Endothelial cell of umbilical vein (primary cell): Measurements from ENCODE around the gene SDK2. TPM values are rescaled to one million over a fixed set of nuclear protein-coding genes. Genes with fewer than 3 reads are reported as not detected.

ENCODE experiments used
- BruUV-seq: library from RNA; stranded (reverse); fragments of 400-500 nt; replicated peaks from 2 replicates; lab custom pipeline; 2021; lab: Mats Ljungman, UMichigan
- CTCF ChIA-PET: fragments of 300-600, 350-600 bp; sonication (Branson Sonifier 250); formaldehyde crosslinking; loops from one replicate; lab custom pipeline; 2021; ENCODE audit warnings: antibody characterized with exemption, inconsistent platforms; lab: Charles Lee
- POLR2A ChIA-PET: fragments of 300-600, 350-600 bp; sonication (Branson Sonifier 250); formaldehyde crosslinking; loops from one replicate; lab custom pipeline; 2021; ENCODE audit warnings: antibody characterized with exemption, inconsistent platforms; lab: Charles Lee
- DNase-seq: peaks from one replicate; pipeline ENCODE4 v3.0.0-alpha.2; 2011; ENCODE audit warnings: low read depth, low spot score
- FAIRE-seq: peaks from 2 replicates; lab custom pipeline; 2011; peaks lifted over from hg19 to GRCh38; lab: Jason Lieb, UNC
- H2AFZ ChIP-seq: 2 replicates; pipeline ENCODE4 v1.6.0; 2012; ENCODE audit warnings: low read depth, low read length, control low read depth, inconsistent platforms
- H3K27ac ChIP-seq: 2 replicates; pipeline ENCODE4 v1.5.1; 2011; ENCODE audit warnings: low read depth, mild to moderate bottlenecking, control low read depth, low read length, moderate library complexity; ENCODE audit not compliant: insufficient read depth
- H3K27me3 ChIP-seq, 2 experiments: 2 replicates each; pipeline versions ENCODE4 v1.6.0 to v1.6.1; 2011; ENCODE audit warnings: low read length in 2 of 2, mixed read lengths in 1 of 2; ENCODE audit not compliant: control insufficient read depth in 2 of 2, insufficient read depth in 2 of 2
- H3K36me3 ChIP-seq, 2 experiments: 2 replicates in 1 of 2; 3 replicates in 1 of 2; pipeline ENCODE4 v1.5.1; 2011; ENCODE audit warnings: low read length in 2 of 2, mild to moderate bottlenecking in 1 of 2, moderate library complexity in 1 of 2; ENCODE audit not compliant: control insufficient read depth in 2 of 2, insufficient read depth in 2 of 2; ENCODE audit errors: extremely low read depth in 1 of 2
- H3K4me1 ChIP-seq: 3 replicates; pipeline ENCODE4 v1.5.1; 2011; ENCODE audit warnings: mild to moderate bottlenecking, low read length; ENCODE audit not compliant: control insufficient read depth, insufficient read depth; ENCODE audit errors: extremely low read depth
- H3K4me2 ChIP-seq: 2 replicates; pipeline ENCODE4 v1.6.1; 2011; ENCODE audit warnings: low read length, control low read depth, mixed read lengths; ENCODE audit not compliant: insufficient read depth
- H3K4me3 ChIP-seq, 3 experiments: fragments of 200-600 bp in 1 of 3; sonication (generic), shearing (Covaris generic) in 1 of 3; replicated peaks in 1 of 3; 2 replicates each; pipeline ENCODE4 v1.5.1; 2011 to 2016; ENCODE audit warnings: control low read depth in 3 of 3, low read length in 3 of 3, mild to moderate bottlenecking in 2 of 3, inconsistent platforms in 1 of 3, low read depth in 1 of 3, moderate library complexity in 1 of 3; ENCODE audit not compliant: insufficient read depth in 1 of 3
- H3K79me2 ChIP-seq: 2 replicates; pipeline ENCODE4 v1.6.0; 2012; ENCODE audit warnings: low read length, inconsistent platforms; ENCODE audit not compliant: control insufficient read depth, insufficient read depth
- H3K9ac ChIP-seq: replicated peaks from 2 replicates; pipeline ENCODE3; 2011; ENCODE audit warnings: low read length, control low read depth; ENCODE audit not compliant: insufficient read depth; ENCODE audit errors: extremely low read depth
- H3K9me1 ChIP-seq: replicated peaks from 3 replicates; pipeline ENCODE4 v1.6.0; 2011; ENCODE audit warnings: mild to moderate bottlenecking, low read length; ENCODE audit not compliant: control insufficient read depth, insufficient read depth; ENCODE audit errors: extremely low read depth
- H3K9me3 ChIP-seq: replicated peaks from 2 replicates; pipeline ENCODE4 v1.5.1; 2012; ENCODE audit warnings: low read length, inconsistent platforms; ENCODE audit not compliant: control insufficient read depth, insufficient read depth
- H4K20me1 ChIP-seq: replicated peaks from 2 replicates; pipeline ENCODE3; 2011; ENCODE audit warnings: mild to moderate bottlenecking, low read length; ENCODE audit not compliant: control insufficient read depth, insufficient read depth; ENCODE audit errors: extremely low read depth
- CTCF ChIP-seq, 2 donors: IDR thresholded peaks; 1 replicate in 1 of 2; 2 replicates in 1 of 2; pipeline ENCODE4 v1.5.1; 2011; ENCODE audit warnings: low read length in 2 of 2, mild to moderate bottlenecking in 2 of 2, moderate library complexity in 2 of 2, control low read depth in 1 of 2, inconsistent platforms in 1 of 2, low read depth in 1 of 2; ENCODE audit not compliant: insufficient read depth in 1 of 2; ENCODE audit errors: extremely low read depth in 1 of 2
- EZH2 ChIP-seq: IDR thresholded peaks from 2 replicates; pipeline ENCODE4 v1.6.1; 2012; ENCODE audit warnings: borderline replicate concordance, low read depth, mild to moderate bottlenecking, moderate library complexity, low read length, inconsistent platforms; ENCODE audit not compliant: severe bottlenecking
- FOS ChIP-seq: IDR thresholded peaks from 2 replicates; pipeline ENCODE4 v1.6.1; 2011; ENCODE audit warnings: mild to moderate bottlenecking, low read length, moderate library complexity, borderline replicate concordance; ENCODE audit not compliant: insufficient read depth
- GATA2 ChIP-seq: IDR thresholded peaks from 2 replicates; pipeline ENCODE4 v1.7.0; 2011; ENCODE audit warnings: low read depth, mild to moderate bottlenecking, moderate library complexity, mixed read lengths, low read length; ENCODE audit not compliant: insufficient read length, insufficient read depth
- JUN ChIP-seq: IDR thresholded peaks from 2 replicates; pipeline ENCODE4 v1.6.1; 2011; ENCODE audit warnings: borderline replicate concordance, low read depth; ENCODE audit not compliant: insufficient read length, insufficient read depth
- MAX ChIP-seq: IDR thresholded peaks from 2 replicates; pipeline ENCODE4 v1.6.1; 2011; ENCODE audit not compliant: insufficient read depth, insufficient read length
- MYC ChIP-seq: IDR thresholded peaks from one replicate; pipeline ENCODE4 v1.6.1; 2011; ENCODE audit warnings: mild to moderate bottlenecking, low read depth, low read length
- POLR2A ChIP-seq: IDR thresholded peaks from 2 replicates; pipeline ENCODE4 v1.6.1; 2012; ENCODE audit warnings: low read depth, mild to moderate bottlenecking, control low read depth, low read length
- POLR2AphosphoS5 ChIP-seq: IDR thresholded peaks from 2 replicates; pipeline ENCODE4 v1.6.1; 2012; ENCODE audit warnings: low read depth, mild to moderate bottlenecking, control low read depth, low read length, moderate library complexity; ENCODE audit not compliant: insufficient read depth
- dilution Hi-C: fragments of 300-500 bp; cut with MboI; formaldehyde crosslinking; loops from one replicate; pipeline ENCODE4 v1.15.0; 2019; ENCODE audit warnings: low sequenced_read_pairs; ENCODE audit not compliant: extremely low pct_ligation_motif_present
- intact Hi-C: fragments of 100-400 bp; cut with micrococcal nuclease; formaldehyde crosslinking; loops from one replicate; pipeline ENCODE4 v1.10.0; 2022
- polyA plus RNA-seq, 4 experiments: library from polyadenylated mRNA; depleted of rRNA in 3 of 4; stranded (reverse) in 3 of 4; unstranded in 1 of 4; fragments of >200 nt; gene quantifications; 2 replicates each; pipeline versions ENCODE4 v1.2.1 to v1.2.3, GENCODE V29; 2011 to 2012; ENCODE audit warnings: missing spikeins in 1 of 4
- total RNA-seq: library from RNA; stranded (reverse); gene quantifications from 2 replicates; pipeline ENCODE4 v1.2.3, GENCODE V29; 2021

Gene SDK2
- total and polyA plus RNA-seq, 2 donors (not counting 3 experiments of a cell fraction or from before 2014, with no cell fraction given): not detected

- CTCF ChIA-PET: no interaction called here
- no TSS peak for BruUV-seq
- H3K9ac ChIP-seq: no peak overlapping the region
- no peaks in the 10 kb centered on the region for H3K79me2 ChIP-seq
- H3K4me3 ChIP-seq: no peak overlapping the region
- no peak for TF ChIP-seq JUN
- no peak overlapping the region for H3K4me2 ChIP-seq
- no peaks in the 10 kb centered on the region for H3K4me1 ChIP-seq
- DNase-seq: no peak
- dilution Hi-C loops: no loop called here
- H3K36me3 ChIP-seq: no peaks in the 10 kb centered on the region
- no peaks in the 10 kb centered on the region for H3K27me3 ChIP-seq
- H3K9me1 ChIP-seq: no peaks in the 10 kb centered on the region
- no peaks in the 10 kb centered on the region for H4K20me1 ChIP-seq
- POLR2A ChIA-PET: no interaction called here
- no peak for FAIRE-seq
- intact Hi-C loops: no loop called here
- no peak overlapping the region for H3K27ac ChIP-seq
- no peak overlapping the region for H2AFZ ChIP-seq
- no peaks in the 10 kb centered on the region for H3K9me3 ChIP-seq
Measured at GRCh38 chr17:73683771-73684170, 39.5 kb upstream of the SDK2 start.

- Histone ChIP-seq H2AFZ (no peak overlapping the region), H3K4me1 (no peaks in the 10 kb centered on the region), H3K27ac (no peak overlapping the region), H3K9me3 (no peaks in the 10 kb centered on the region), H3K9ac (no peak overlapping the region), H3K9me1 (no peaks in the 10 kb centered on the region), H3K27me3 (no peaks in the 10 kb centered on the region), H3K4me3 (no peak overlapping the region), H3K36me3 (no peaks in the 10 kb centered on the region), H3K79me2 (no peaks in the 10 kb centered on the region), H3K4me2 (no peak overlapping the region), H4K20me1 (no peaks in the 10 kb centered on the region)
- DNase-seq: no peak
- no peak for FAIRE-seq
- CTCF ChIA-PET: no interaction called here
- intact Hi-C loops (no loop called here), dilution Hi-C loops (no loop called here)
- TF ChIP-seq JUN (no peak), MYC (no peak), FOS (no peak), MAX (no peak), POLR2A (no peak), POLR2AphosphoS5 (no peak), EZH2 (no peak), GATA2 (no peak), CTCF (IDR thresholded peaks at IDR 0.05; ENCODE audit: extremely low read depth in 1 of 2, insufficient read depth in 1 of 2, low read depth in 1 of 2, low read length in 2 of 2) (no peak)
- POLR2A ChIA-PET: no interaction called here
- no TSS peak for BruUV-seq
Measured at GRCh38 chr17:73681946-73682345, 37.7 kb upstream of the SDK2 start.
